Esophagus muscularis mucosa (tissue), 3 donors: ENCODE data around the gene TAF5.
"Not testable (repeated sequence)": the region's sequence is repeated elsewhere in the genome, so short reads cannot be mapped to it uniquely, and the experiment has no call there.

ENCODE experiments used
- CTCF ChIP-seq, 3 experiments: fragments of 200-600 bp in 2 of 3; fragments of 450-650 bp in 1 of 3; sonication (generic) in 2 of 3; IDR thresholded peaks; one replicate each; pipeline ENCODE4 v1.5.1; 2017 to 2019; ENCODE audit warnings: antibody characterized with exemption in 3 of 3, mild to moderate bottlenecking in 2 of 3, moderate library complexity in 1 of 3
- POLR2A ChIP-seq: fragments of 450-650 bp; IDR thresholded peaks from one replicate; pipeline ENCODE4 v1.6.1; 2017; ENCODE audit warnings: antibody characterized with exemption, moderate library complexity, mild to moderate bottlenecking, low read depth
- POLR2AphosphoS5 ChIP-seq, 2 donors: sonication (generic); formaldehyde crosslinking; IDR thresholded peaks; one replicate each; pipeline ENCODE4 v1.6.1; 2017; ENCODE audit warnings: antibody characterized with exemption in 2 of 2

DNA sequence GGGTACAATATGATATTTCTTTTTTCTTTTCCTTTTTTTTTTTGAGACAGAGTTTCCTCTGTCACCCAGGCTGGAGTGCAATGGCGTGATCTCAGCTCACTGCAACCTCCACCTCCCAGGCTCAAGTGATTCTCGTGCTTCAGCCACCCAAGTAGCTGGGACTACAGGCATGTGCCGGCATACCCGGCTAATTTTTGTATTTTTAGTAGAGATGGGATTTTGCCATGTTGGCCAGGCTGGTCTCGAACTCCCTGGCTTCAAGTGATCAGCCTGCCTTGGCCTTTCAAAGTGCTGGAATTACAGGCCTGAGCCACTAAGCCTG lies 49.3 kb downstream of the TAF5 start:
- not testable (repeated sequence) for TF ChIP-seq CTCF (IDR thresholded peaks at IDR 0.05); POLR2AphosphoS5 (IDR thresholded peaks at IDR 0.05); POLR2A
